ENCODE results near the gene SCO2. TPM values are rescaled to one million over a fixed set of nuclear protein-coding genes. Genes with fewer than 3 reads are reported as not detected.

Gene SCO2
- total and polyA plus RNA-seq, 4 donors = 0.40 to 7.3 (median 3.9) TPM

DNA sequence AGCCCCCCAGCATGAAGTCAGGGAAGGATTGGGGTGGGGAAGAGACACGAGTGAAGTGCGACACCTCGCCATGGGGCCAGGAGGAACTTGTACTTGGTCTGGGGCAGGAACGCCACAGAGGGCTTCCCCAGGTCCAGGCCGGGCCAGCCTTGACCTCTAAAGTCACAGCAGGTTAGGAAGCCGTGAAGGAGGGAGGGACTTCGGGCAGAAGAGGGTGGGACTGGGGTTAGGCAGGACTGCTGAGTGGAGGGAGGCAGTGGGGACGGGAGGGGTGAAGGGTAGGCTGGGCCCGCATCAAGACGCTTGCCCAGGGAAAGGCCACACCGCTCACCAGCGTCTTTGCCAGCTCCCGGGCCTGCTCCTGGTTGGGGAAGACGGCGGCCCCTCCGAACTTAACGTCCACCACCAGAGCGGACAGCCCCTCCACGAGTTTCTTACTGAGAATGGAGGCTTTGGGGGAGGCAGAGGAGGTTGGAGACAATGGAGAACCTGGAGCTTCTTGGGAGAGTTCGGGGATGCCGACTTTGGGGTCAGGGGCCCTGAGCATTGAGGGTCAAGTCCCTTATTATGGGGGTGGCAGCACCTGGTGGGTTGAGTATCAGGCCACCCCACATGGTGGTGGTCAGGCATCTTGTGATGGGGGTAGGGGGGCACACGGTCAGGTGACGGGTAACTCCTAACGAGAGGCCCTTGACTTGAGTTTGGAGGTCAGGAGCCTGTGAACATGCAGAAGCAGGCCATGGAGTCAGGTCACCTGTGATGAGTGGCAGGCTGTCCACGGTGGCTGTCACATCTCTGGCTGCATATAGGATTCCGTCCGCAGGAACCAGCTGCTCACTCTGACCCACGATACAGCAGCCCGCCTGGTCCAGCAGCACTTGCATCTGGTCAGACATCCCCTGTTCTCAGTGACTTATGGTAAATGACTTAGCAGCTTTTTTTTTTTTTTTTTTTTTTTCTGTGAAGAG is 1.7 kb upstream of the SCO2 start:
- H3K9me3 ChIP-seq (ENCODE audit: control insufficient read depth, insufficient read depth, low read length) = no peaks in the 10 kb centered on the region
- 47% methylated on average over 24 of the region's 29 CpGs for WGBS (ENCODE audit: insufficient coverage)
- no peak overlapping the region for H3K27ac ChIP-seq (ENCODE audit: low read depth, low read length)
- peaks cover 36% of the 10 kb centered on the region for H3K36me3 ChIP-seq (ENCODE audit: control insufficient read depth, insufficient read depth, low read length)
- DNase-seq (ENCODE audit: low read depth in 4 of 6, low spot score in 6 of 6) = peak in 1 of 6 donors; percentile 27
- H3K4me3 ChIP-seq (ENCODE audit: low read depth, low read length) = peak overlapping the region; percentile 48
- peaks cover 33% of the 10 kb centered on the region for H3K27me3 ChIP-seq (ENCODE audit: control insufficient read depth, insufficient read depth, low read length)
- H3K4me1 ChIP-seq (ENCODE audit: control insufficient read depth, insufficient read depth, low read length) = peaks cover 60% of the 10 kb centered on the region

DNA sequence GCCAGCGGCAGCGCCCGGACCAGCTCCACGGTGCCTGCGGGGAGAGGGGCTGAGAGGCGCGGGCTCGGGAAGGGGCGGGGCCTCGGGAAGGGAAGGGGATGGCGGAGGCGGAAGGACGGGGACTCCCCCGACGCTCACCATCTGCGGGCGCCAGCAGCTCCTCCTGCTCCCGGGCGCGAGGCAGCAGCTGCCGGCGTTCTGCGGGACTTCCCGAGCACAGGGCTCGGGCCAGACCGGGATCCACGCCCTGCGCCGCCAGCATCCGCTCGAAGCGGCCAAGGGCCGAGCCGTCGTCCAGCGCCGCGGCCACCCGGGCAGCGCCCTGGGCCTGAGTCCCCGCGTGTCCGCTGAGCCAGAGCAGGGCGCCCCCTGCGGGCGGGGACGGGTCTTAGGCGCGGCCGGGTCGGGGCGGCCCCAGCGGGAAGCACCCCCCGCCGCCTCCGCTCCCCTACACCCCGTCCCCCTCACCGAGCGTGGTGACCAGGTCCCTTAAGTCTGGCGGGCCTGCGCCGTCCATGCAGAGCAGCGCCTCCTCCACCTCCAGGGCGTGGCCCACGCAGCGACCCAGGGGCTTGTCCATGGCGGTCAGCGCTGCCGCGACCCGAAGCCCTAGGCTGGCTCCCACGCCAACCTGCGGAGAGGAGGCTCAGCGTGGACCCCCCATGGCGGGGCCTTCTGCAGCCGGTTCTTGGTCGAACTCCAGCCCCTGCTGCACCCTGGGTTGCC is 873 bp upstream of the SCO2 start:
- WGBS (ENCODE audit: insufficient coverage) = under 1% methylated on average over 77 of the region's 77 CpGs
- peak overlapping the region; percentile 48 for H3K4me3 ChIP-seq (ENCODE audit: low read depth, low read length)

DNA sequence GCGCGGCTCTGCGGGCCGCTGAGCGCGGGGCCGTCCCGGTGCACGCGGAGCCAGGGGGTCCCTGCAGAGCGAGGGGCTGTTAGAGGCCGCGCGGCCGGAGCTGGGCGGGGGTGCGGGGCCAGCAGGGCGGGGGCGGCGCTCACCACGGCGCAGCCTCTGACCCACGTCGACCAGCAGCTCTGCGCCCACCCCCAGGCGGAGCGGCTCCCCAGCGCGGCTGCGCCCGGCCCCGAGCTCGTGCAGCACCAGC is 385 bp upstream of the SCO2 start:
- no peak for DNase-seq (ENCODE audit: low read depth in 4 of 6, low spot score in 6 of 6)
- WGBS (ENCODE audit: insufficient coverage) = 0% methylated on average over 33 of the region's 33 CpGs
- H3K4me3 ChIP-seq (ENCODE audit: low read depth, low read length) = peak overlapping the region; percentile 57
- H3K9me3 ChIP-seq (ENCODE audit: control insufficient read depth, insufficient read depth, low read length) = no peaks in the 10 kb centered on the region
- H3K36me3 ChIP-seq (ENCODE audit: control insufficient read depth, insufficient read depth, low read length) = peaks cover 49% of the 10 kb centered on the region
- H3K27me3 ChIP-seq (ENCODE audit: control insufficient read depth, insufficient read depth, low read length) = peaks cover 19% of the 10 kb centered on the region
- H3K4me1 ChIP-seq (ENCODE audit: control insufficient read depth, insufficient read depth, low read length) = peaks cover 46% of the 10 kb centered on the region
- peak overlapping the region; percentile 85 for H3K27ac ChIP-seq (ENCODE audit: low read depth, low read length)

More for the DNA sequence above, 873 bp upstream of the SCO2 start:
- Histone ChIP-seq H3K9me3 (ENCODE audit: control insufficient read depth, insufficient read depth, low read length) (no peaks in the 10 kb centered on the region), H3K27me3 (ENCODE audit: control insufficient read depth, insufficient read depth, low read length) (peaks cover 24% of the 10 kb centered on the region), H3K27ac (ENCODE audit: low read depth, low read length) (peak overlapping the region; percentile 85), H3K36me3 (ENCODE audit: control insufficient read depth, insufficient read depth, low read length) (peaks cover 44% of the 10 kb centered on the region), H3K4me1 (ENCODE audit: control insufficient read depth, insufficient read depth, low read length) (peaks cover 51% of the 10 kb centered on the region)
- DNase-seq (ENCODE audit: low read depth in 4 of 6, low spot score in 6 of 6) = peak in 5 of 6 donors; percentile 53 to 95 (median 74)

DNA sequence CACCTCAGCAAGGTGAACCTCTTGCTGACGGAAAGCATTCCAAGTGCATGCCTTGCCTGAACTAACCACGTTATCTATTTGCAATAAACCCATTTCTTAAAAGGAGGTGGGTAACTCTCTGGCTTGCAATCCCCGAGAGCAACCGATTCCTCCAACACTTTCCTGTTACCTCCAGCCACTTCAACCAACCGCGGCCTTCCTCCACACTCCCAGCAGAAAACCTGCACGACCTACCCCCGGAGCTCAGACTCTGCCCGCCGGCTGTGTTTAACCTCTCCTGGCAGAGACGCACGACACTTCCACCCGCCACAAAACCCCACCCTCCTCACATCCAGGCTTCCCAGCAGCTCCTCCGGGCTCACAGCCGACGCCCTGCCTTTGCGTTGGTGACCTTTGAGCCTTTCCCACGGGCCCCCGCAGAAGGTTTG is 708 bp downstream of the SCO2 start:
- no peak for DNase-seq (ENCODE audit: low read depth in 4 of 6, low spot score in 6 of 6)
- H3K4me1 ChIP-seq (ENCODE audit: control insufficient read depth, insufficient read depth, low read length) = peaks cover 38% of the 10 kb centered on the region
- H3K27ac ChIP-seq (ENCODE audit: low read depth, low read length) = no peak overlapping the region
- WGBS (ENCODE audit: insufficient coverage) = 19% methylated on average over 19 of the region's 19 CpGs
- peaks cover 60% of the 10 kb centered on the region for H3K36me3 ChIP-seq (ENCODE audit: control insufficient read depth, insufficient read depth, low read length)
- H3K9me3 ChIP-seq (ENCODE audit: control insufficient read depth, insufficient read depth, low read length) = no peaks in the 10 kb centered on the region
- peaks cover 11% of the 10 kb centered on the region for H3K27me3 ChIP-seq (ENCODE audit: control insufficient read depth, insufficient read depth, low read length)
- peak overlapping the region; percentile 57 for H3K4me3 ChIP-seq (ENCODE audit: low read depth, low read length)

DNA sequence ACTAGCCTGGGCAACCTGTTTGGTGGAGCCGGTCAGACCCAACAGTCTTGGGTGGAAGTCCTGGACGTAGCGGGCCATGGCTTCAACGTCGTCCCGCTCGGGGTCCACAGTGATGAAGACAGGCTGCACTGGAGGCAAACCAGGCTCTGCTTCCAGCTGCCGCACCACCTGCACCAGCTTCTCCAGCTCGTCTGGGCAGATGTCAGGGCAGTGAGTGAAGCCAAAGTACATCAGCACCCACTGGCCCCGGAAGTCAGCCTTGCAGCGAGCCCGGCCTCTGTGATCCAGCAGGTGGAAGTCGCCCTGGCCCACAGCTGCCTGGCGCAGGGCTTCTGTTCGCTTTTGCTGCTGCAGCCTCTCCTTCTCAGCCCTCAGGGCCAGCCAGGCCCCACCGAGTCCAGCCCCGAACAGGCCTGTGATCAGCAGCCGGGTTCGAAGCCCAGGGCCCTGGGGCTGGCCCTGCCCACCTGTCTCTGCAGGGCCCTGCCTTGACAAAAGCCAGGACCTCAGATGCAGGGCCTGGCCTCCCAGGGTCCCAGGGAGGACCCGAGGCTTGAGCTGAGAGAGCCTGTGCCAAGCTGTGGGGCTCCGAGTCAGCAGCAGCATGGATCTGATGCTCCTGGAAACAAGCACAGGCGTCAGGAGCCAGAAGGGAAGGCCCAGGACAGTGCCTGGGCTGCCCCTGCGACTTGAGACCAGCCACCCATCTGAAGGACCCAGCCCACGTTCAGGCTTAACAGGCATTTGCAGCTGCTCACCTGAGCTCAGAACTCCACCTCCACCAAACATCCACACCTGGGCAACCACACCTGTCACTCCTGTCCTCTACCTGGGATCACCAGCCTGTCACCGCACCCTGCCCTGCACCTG is 1.4 kb downstream of the SCO2 start:
- Histone ChIP-seq H3K36me3 (ENCODE audit: control insufficient read depth, insufficient read depth, low read length) (peaks cover 67% of the 10 kb centered on the region), H3K4me1 (ENCODE audit: control insufficient read depth, insufficient read depth, low read length) (peaks cover 32% of the 10 kb centered on the region), H3K4me3 (ENCODE audit: low read depth, low read length) (no peak overlapping the region), H3K27me3 (ENCODE audit: control insufficient read depth, insufficient read depth, low read length) (peaks cover 5% of the 10 kb centered on the region), H3K9me3 (ENCODE audit: control insufficient read depth, insufficient read depth, low read length) (no peaks in the 10 kb centered on the region), H3K27ac (ENCODE audit: low read depth, low read length) (no peak overlapping the region)
- DNase-seq (ENCODE audit: low read depth in 4 of 6, low spot score in 6 of 6) = no peak
- 88% methylated on average over 25 of the region's 25 CpGs for WGBS (ENCODE audit: insufficient coverage)

DNA sequence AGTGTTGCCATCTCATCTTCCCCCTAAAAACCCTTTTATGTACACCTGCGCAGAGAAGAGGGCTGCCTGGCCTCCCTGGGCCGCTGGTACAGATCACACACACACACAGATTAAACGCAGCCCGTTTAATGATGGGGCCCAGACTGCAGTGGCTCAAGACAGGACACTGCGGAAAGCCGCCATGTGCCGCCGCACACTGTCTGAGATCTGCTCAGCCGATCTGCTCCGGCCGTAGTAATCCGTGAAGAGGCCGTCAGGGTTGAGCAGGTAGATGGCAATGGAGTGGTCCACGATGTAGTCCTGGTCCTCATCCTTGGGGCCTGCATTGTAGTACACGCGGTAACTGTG is 2.0 kb downstream of the SCO2 start:
- WGBS (ENCODE audit: insufficient coverage) = 94% methylated on average over 16 of the region's 16 CpGs
- no peak overlapping the region for H3K4me3 ChIP-seq (ENCODE audit: low read depth, low read length)
- H3K9me3 ChIP-seq (ENCODE audit: control insufficient read depth, insufficient read depth, low read length) = no peaks in the 10 kb centered on the region
- H3K27ac ChIP-seq (ENCODE audit: low read depth, low read length) = no peak overlapping the region
- H3K4me1 ChIP-seq (ENCODE audit: control insufficient read depth, insufficient read depth, low read length) = peaks cover 31% of the 10 kb centered on the region
- H3K27me3 ChIP-seq (ENCODE audit: control insufficient read depth, insufficient read depth, low read length) = no peaks in the 10 kb centered on the region
- DNase-seq (ENCODE audit: low read depth in 4 of 6, low spot score in 6 of 6) = no peak
- peaks cover 73% of the 10 kb centered on the region for H3K36me3 ChIP-seq (ENCODE audit: control insufficient read depth, insufficient read depth, low read length)

DNA sequence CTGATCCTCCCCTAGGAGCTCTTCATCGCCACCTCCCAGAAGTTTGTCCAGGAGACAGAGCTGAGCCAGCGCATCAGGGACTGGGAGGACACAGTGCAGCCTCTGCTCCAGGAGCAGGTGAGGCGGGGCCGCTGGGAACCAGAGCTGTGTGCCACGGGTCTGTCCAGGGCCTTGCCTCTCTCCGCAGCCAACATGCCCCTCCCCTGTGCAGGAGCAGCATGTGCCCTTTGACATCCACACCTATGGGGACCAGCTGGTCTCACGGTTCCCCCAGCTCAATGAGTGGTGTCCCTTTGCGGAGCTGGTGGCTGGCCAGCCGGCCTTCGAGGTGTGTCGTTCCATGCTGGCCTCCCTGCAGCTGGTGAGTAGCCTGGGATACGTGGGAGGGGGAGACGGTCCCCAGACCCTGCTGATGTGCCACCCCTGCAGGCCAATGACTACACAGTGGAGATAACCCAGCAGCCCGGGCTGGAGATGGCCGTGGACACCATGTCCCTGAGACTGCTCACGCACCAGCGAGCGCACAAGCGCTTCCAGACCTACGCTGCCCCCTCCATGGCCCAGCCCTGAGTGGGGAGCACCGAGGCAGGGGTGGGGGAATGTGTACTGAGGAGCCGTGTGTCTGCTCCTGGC is 2.5 kb downstream of the SCO2 start:
- Histone ChIP-seq H3K36me3 (ENCODE audit: control insufficient read depth, insufficient read depth, low read length) (peaks cover 74% of the 10 kb centered on the region), H3K27me3 (ENCODE audit: control insufficient read depth, insufficient read depth, low read length) (no peaks in the 10 kb centered on the region), H3K4me1 (ENCODE audit: control insufficient read depth, insufficient read depth, low read length) (peaks cover 31% of the 10 kb centered on the region), H3K9me3 (ENCODE audit: control insufficient read depth, insufficient read depth, low read length) (no peaks in the 10 kb centered on the region), H3K27ac (ENCODE audit: low read depth, low read length) (no peak overlapping the region), H3K4me3 (ENCODE audit: low read depth, low read length) (no peak overlapping the region)
- WGBS (ENCODE audit: insufficient coverage) = 88% methylated on average over 20 of the region's 22 CpGs
- no peak for DNase-seq (ENCODE audit: low read depth in 4 of 6, low spot score in 6 of 6)

DNA sequence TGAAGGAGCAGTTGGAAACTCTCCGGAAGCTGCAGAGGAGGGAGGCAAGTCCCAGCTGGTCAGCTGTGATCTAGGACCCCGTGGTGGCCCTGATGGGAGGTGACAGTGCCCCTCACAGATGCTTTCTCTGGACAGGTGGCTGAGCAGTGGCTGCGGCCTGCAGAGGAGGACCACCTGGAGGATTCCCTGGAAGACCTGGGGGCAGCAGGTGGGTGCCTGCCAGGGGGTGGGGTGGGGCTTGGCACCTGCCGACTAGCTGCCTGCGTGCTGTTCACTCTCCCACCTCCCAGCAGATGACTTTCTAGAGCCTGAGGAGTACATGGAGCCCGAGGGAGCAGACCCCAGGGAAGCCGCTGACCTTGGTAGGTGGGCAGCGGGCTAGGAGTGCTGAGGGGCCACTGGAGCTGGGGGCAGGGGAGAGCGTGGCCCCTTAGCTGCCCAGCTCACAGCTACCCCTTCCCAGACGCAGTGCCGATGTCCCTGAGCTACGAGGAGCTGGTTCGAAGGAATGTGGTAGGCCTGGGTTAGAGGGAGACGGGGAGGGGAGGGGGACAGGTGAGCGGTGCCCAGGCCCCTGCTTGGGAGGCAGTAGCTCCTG is 3.1 kb downstream of the SCO2 start:
- peaks cover 76% of the 10 kb centered on the region for H3K36me3 ChIP-seq (ENCODE audit: control insufficient read depth, insufficient read depth, low read length)

DNA sequence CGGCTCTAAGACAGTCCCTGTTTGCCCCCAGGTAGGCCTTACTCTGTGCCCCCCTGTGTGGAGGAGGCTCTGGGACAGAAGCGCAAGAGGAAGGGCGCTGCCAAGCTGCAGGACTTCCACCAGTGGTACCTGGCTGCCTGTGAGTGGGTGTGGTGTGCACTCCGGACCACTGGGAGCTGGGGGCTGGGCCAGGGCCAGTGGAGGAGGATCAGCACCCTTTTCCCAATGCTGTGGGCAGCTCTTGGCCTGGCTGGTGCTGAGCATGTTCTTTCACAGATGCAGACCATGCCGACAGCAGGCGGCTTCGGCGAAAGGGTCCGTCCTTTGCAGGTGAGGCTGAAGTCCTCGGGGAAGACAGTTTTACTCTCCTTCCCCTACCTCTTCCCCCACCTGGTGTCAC is 3.7 kb downstream of the SCO2 start:
- H3K27me3 ChIP-seq (ENCODE audit: control insufficient read depth, insufficient read depth, low read length) = no peaks in the 10 kb centered on the region
- H3K4me3 ChIP-seq (ENCODE audit: low read depth, low read length) = no peak overlapping the region
- H3K4me1 ChIP-seq (ENCODE audit: control insufficient read depth, insufficient read depth, low read length) = peaks cover 21% of the 10 kb centered on the region
- H3K27ac ChIP-seq (ENCODE audit: low read depth, low read length) = no peak overlapping the region
- no peak for DNase-seq (ENCODE audit: low read depth in 4 of 6, low spot score in 6 of 6)
- H3K9me3 ChIP-seq (ENCODE audit: control insufficient read depth, insufficient read depth, low read length) = no peaks in the 10 kb centered on the region
- 94% methylated on average over 10 of the region's 10 CpGs for WGBS (ENCODE audit: insufficient coverage)
- H3K36me3 ChIP-seq (ENCODE audit: control insufficient read depth, insufficient read depth, low read length) = peaks cover 82% of the 10 kb centered on the region

More for the DNA sequence above, 3.1 kb downstream of the SCO2 start:
- 93% methylated on average over 6 of the region's 15 CpGs for WGBS (ENCODE audit: insufficient coverage)
- Histone ChIP-seq H3K9me3 (ENCODE audit: control insufficient read depth, insufficient read depth, low read length) (no peaks in the 10 kb centered on the region), H3K27ac (ENCODE audit: low read depth, low read length) (no peak overlapping the region), H3K4me1 (ENCODE audit: control insufficient read depth, insufficient read depth, low read length) (peaks cover 26% of the 10 kb centered on the region), H3K27me3 (ENCODE audit: control insufficient read depth, insufficient read depth, low read length) (no peaks in the 10 kb centered on the region), H3K4me3 (ENCODE audit: low read depth, low read length) (no peak overlapping the region)
- DNase-seq (ENCODE audit: low read depth in 4 of 6, low spot score in 6 of 6) = no peak
